ENCODE data around the gene P2RX5.

GRCh38 chr17:3730881-3731429, 35.0 kb upstream of the P2RX5 start:
- TF ChIP-seq CTCF (IDR thresholded peaks at IDR 0.05) (no peak), ZFX (IDR thresholded peaks at IDR 0.05; ENCODE audit: borderline replicate concordance) (no peak)
